Motor neuron (in vitro differentiated cells): ENCODE results near the gene UFSP1. TPM values are rescaled to one million over a fixed set of nuclear protein-coding genes. Genes with fewer than 3 reads are reported as not detected.

ENCODE experiments used
- ATAC-seq, 8 experiments: fragments of 200-7000 bp; cut with Tn5 transposase; replicated peaks in 6 of 8; 2 replicates each; pipeline ENCODE4 v1.8.0; 2021; ENCODE audit warnings: mild to moderate bottlenecking in 8 of 8, moderate library complexity in 8 of 8
- H3K27ac ChIP-seq, 2 donors: fragments of 250-450 bp; sonication (Bioruptor Pico); 2 replicates each; pipeline ENCODE4 v1.9.0; 2021; ENCODE audit warnings: antibody characterized with exemption in 2 of 2, mild to moderate bottlenecking in 2 of 2, moderate library complexity in 1 of 2
- H3K4me1 ChIP-seq, 2 donors: fragments of 250-450 bp; sonication (Bioruptor Pico); replicated peaks in 1 of 2; 2 replicates each; pipeline ENCODE4 v1.6.1; 2021; ENCODE audit warnings: antibody characterized with exemption in 2 of 2, mild to moderate bottlenecking in 2 of 2, moderate library complexity in 1 of 2
- H3K4me3 ChIP-seq, 5 donors: fragments of 250-450 bp; sonication (Bioruptor Pico); 2 replicates each; pipeline ENCODE4 v1.9.0; 2021; ENCODE audit warnings: antibody characterized with exemption in 5 of 5, mild to moderate bottlenecking in 5 of 5, moderate library complexity in 4 of 5
- WGBS, 10 experiments: fragments of 450-650 bp; shearing (Covaris generic); methylation state at CpG; one replicate each; pipeline ENCODE4 v1.0.0; 2022; 5-methylcytosine and 5-hydroxymethylcytosine counted together
- in situ Hi-C, 9 experiments: fragments of 400-800 bp; cut with MboI; loops; one replicate each; pipeline ENCODE4 v1.15.0; 2021; ENCODE audit warnings: low sequenced_read_pairs in 9 of 9, low pct_unique_long_range_greater_than_20kb in 2 of 9; ENCODE audit not compliant: unreplicated experiment in 9 of 9
- total RNA-seq, 8 experiments: library from RNA; unstranded; fragments of 300-600 nt; gene quantifications; 2 replicates each; pipeline versions ENCODE4 v1.2.3 to v1.2.4, GENCODE V29; 2022

The UFSP1 gene
- total RNA-seq, 8 experiments from 2014 or later = 2.4 to 5.2 (median 2.9) TPM

DNA sequence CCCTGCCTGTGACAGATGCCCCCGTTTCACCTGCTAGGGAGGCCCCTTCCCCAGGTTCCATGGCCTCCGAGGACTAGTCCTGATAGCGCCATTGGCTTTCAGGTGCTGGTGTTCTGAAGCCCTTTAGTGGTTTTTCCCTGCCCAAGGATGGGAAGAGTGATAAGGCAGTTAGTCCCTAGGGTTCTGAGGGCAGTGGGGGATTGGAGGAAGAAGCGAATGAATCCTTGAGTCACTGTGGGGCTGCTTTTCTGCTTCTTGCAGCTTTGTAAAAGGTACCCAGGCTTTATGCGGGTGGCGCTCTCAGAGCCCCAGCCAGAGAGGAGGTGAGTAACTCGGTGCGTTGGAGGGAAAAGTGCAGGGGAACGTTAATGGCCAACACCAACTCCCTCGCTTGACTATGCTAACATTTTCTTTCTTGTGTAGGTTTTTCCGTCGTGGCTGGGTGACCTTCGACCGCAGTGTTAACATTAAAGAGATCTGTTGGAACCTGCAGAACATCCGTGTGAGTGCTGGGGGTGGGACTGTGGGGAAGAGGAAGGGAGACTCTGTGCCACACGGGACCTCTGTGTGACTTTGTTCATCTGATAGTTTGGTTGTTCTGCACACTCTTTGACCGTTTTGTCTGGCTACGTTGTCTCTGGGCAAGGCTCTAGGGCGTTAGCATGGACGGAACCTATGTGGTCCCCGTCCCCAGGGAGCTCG lies 3.9 kb downstream of the UFSP1 start:
- H3K27ac ChIP-seq = no peak overlapping the region
- in situ Hi-C loops = loop anchor here in 2 of 9 experiments (25.0 kb wide), 3 partner anchors 177 to 402 kb away; partner anchors contain the start of gene NAT16 (in 1 of the 2)
- 70 to 100% (median 86%) methylated on average over 1 to 12 of the region's 22 CpGs; no CpG with 5 or more reads in 1 of the 10 experiments for WGBS, 10 experiments

GRCh38 chr7:100884736-100885439 lies 4.6 kb downstream of the UFSP1 start:
- H3K4me3 ChIP-seq = no peak overlapping the region
- WGBS, 10 experiments = 74 to 100% (median 97%) methylated on average over 2 to 13 of the region's 29 CpGs; no CpG with 5 or more reads in 4 of the 10 experiments
- in situ Hi-C loops = loop anchor here in 2 of 9 experiments (25.0 kb wide), 3 partner anchors 177 to 402 kb away; partner anchors contain the start of gene NAT16 (in 1 of the 2)
- ATAC-seq = no peak
- no peak overlapping the region for H3K27ac ChIP-seq
- H3K4me1 ChIP-seq = peaks cover 12 to 13% of the 10 kb centered on the region in 2 donors

More for the DNA sequence above, 3.9 kb downstream of the UFSP1 start:
- Histone ChIP-seq H3K4me1 (peaks cover 14 to 16% of the 10 kb centered on the region in 2 donors), H3K4me3 (no peak overlapping the region)
- no peak for ATAC-seq

DNA sequence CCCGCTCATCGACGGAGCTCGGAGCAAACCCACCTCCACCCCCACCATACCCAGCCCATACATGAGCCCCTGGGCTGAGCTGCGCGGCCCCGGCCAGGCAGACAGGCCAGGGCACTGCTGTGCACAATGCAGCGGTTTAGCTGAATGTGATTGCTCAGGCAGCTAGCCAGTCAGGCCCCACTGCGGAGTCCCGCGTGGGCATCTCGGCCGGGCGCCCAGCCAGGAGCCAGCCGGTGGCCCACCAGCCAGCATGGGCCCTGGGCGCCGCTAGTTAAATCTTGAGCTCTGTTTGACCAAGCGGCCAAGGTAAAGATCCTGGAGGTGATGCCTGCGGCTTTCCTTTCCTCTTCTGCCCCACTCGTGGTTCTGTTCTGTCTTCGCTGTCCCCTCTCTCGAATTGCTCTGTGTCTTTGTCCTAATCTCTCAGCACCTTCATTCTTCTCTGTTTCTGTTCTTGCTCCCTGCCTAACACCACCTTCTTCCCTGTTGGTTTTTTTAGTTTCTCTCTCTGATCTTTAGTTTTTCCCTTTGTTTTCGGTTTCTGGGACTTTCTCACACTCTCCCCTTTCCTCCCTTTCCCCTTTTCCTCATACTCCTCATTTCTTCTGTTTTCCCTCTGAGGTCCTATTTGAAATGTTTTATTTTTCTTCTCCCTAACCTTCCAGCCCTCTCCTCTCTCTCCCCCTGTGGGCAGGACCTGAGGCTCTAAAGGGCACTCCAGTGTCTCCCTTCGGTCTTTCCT lies 6.6 kb downstream of the UFSP1 start:
- H3K4me1 ChIP-seq = peaks cover 1 to 3% of the 10 kb centered on the region in 2 donors
- H3K27ac ChIP-seq = no peak overlapping the region
- no peak overlapping the region for H3K4me3 ChIP-seq
- in situ Hi-C loops = loop anchor here in 2 of 9 experiments (25.0 kb wide), 3 partner anchors 179 to 404 kb away; partner anchors contain the start of gene NAT16 (in 1 of the 2)
- ATAC-seq = no peak
- 64 to 100% (median 92%) methylated on average over 1 to 9 of the region's 24 CpGs; no CpG with 5 or more reads in 1 of the 10 experiments for WGBS, 10 experiments

- in situ Hi-C loops = loop anchor here in 2 of 9 experiments (25.0 kb wide), 3 partner anchors 180 to 405 kb away; partner anchors contain the start of gene NAT16 (in 1 of the 2)
- ATAC-seq = peak in 2 of 8 experiments; percentile 4 to 10
- 93 to 100% (median 100%) methylated on average over 1 to 5 of the region's 9 CpGs; no CpG with 5 or more reads in 5 of the 10 experiments for WGBS, 10 experiments
- H3K27ac ChIP-seq = no peak overlapping the region
- no peak overlapping the region for H3K4me3 ChIP-seq
- peaks cover 0 to 2% of the 10 kb centered on the region in 2 donors for H3K4me1 ChIP-seq
Measured at GRCh38 chr7:100882201-100882600, 7.3 kb downstream of the UFSP1 start.

- WGBS, 10 experiments = 80 to 100% (median 94%) methylated on average over 1 to 19 of the region's 20 CpGs; no CpG with 5 or more reads in 5 of the 10 experiments
- ATAC-seq = no peak
- in situ Hi-C loops = loop anchor here in 2 of 9 experiments (25.0 kb wide), 3 partner anchors 181 to 406 kb away; partner anchors contain the start of gene NAT16 (in 1 of the 2)
- Histone ChIP-seq H3K4me3 (no peak overlapping the region), H3K27ac (no peak overlapping the region), H3K4me1 (peaks cover 11 to 12% of the 10 kb centered on the region in 2 donors)
Measured at GRCh38 chr7:100881136-100881535, 8.4 kb downstream of the UFSP1 start.

- 50 to 100% (median 93%) methylated on average over 1 to 7 of the region's 7 CpGs; no CpG with 5 or more reads in 2 of the 10 experiments for WGBS, 10 experiments
- peak in 1 of 8 experiments; percentile 9 for ATAC-seq
- in situ Hi-C loops = loop anchor here in 2 of 9 experiments (25.0 kb wide), 3 partner anchors 182 to 407 kb away; partner anchors contain the start of gene NAT16 (in 1 of the 2)
- H3K4me1 ChIP-seq = peaks cover 14 to 15% of the 10 kb centered on the region in 2 donors
- no peak overlapping the region for H3K4me3 ChIP-seq
- no peak overlapping the region for H3K27ac ChIP-seq
Measured at GRCh38 chr7:100880645-100881044, 8.9 kb downstream of the UFSP1 start.

DNA sequence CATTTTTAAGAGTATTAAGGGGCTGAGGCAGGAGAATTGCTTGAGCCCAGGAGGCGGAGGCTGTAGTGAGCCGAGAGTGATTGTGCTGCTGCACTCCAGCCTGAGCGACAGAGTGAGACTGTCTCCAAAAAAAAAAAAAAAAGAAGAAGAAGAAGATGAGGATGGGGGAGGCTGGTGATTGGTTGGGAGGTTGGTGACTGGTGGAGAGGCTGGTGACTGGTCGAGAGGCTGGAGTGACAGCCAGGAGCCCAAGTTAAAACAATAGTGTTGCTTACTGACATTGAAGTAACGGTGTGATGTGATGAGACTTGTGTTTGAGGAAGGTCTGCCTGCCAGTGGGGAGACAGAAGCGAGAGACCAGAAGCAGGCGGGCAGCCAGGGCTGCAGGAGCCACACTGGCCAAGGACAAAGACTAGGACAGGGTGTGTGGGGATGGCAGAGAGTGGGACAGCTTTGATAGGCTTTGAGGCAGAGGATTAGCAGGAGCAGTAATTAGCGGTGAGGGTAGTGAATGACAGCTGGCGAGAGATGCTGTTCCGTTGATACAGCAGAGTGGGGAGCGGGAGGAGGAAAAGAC lies 9.7 kb downstream of the UFSP1 start:
- no peak for ATAC-seq
- H3K4me1 ChIP-seq = peaks cover 14 to 15% of the 10 kb centered on the region in 2 donors
- no peak overlapping the region for H3K4me3 ChIP-seq
- 68 to 100% (median 79%) methylated on average over 1 to 11 of the region's 11 CpGs; no CpG with 5 or more reads in 2 of the 10 experiments for WGBS, 10 experiments
- in situ Hi-C loops = loop anchor here in 2 of 9 experiments (25.0 kb wide), 3 partner anchors 183 to 408 kb away; partner anchors contain the start of gene NAT16 (in 1 of the 2)
- H3K27ac ChIP-seq = no peak overlapping the region

GRCh38 chr7:100878685-100879084 lies 10.8 kb downstream of the UFSP1 start:
- Histone ChIP-seq H3K4me3 (no peak overlapping the region), H3K27ac (no peak overlapping the region), H3K4me1 (peaks cover 15 to 19% of the 10 kb centered on the region in 2 donors)
- whole genome bisulfite sequencing, 10 experiments = 50 to 99% (median 89%) methylated on average over 2 to 6 of the region's 6 CpGs; no CpG with 5 or more reads in 2 of the 10 experiments
- in situ Hi-C loops = loop anchor here in 2 of 9 experiments (25.0 kb wide), 3 partner anchors 184 to 409 kb away; partner anchors contain the start of gene NAT16 (in 1 of the 2)
- ATAC-seq = no peak

DNA sequence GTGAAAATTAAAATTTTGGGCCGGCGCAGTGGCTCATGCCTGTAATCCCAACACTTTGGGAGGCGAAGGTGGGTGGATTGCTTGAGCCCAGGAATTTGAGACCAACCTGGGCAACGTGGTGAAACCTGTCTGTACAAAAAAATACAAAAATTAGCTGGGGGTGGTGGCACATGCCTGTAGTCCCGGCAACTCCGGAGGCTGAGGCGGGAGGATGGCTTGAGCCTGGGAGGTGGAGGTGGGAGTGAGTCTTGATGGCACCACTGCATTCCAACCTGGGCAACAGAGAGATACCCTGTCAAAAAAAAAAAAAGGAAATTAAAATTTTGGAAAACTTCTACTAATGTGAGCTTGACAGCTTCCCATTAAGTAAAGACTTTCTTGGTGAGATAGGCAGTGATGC lies 11.5 kb downstream of the UFSP1 start:
- Histone ChIP-seq H3K4me3 (no peak overlapping the region), H3K27ac (no peak overlapping the region), H3K4me1 (peaks cover 15 to 19% of the 10 kb centered on the region in 2 donors)
- no peak for ATAC-seq
- in situ Hi-C loops = loop anchor here in 2 of 9 experiments (25.0 kb wide), 3 partner anchors 184 to 409 kb away; partner anchors contain the start of gene NAT16 (in 1 of the 2)
- 68 to 100% (median 90%) methylated on average over 2 to 7 of the region's 7 CpGs; no CpG with 5 or more reads in 2 of the 10 experiments for WGBS, 10 experiments

DNA sequence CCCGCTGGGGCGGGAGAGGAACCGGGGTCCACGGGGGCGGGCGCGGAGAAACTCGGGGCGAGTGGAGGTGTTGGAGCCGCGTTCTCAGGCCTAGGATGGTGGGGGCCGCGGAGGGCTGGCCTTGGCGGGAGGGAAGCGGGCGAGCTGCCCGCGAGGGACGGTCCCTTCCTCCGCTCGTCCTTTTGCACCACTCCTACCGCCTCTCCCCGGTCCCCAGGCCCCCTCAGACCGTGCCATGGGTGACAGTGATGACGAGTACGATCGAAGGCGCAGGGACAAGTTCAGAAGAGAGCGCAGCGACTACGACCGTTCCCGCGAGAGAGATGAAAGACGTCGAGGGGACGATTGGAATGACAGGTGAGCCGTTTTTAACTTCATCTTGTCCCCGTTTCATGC lies 14.2 kb downstream of the UFSP1 start:
- Histone ChIP-seq H3K4me3 (peak overlapping the region; percentile 70 to 98 (median 91)), H3K27ac (peak overlapping the region; percentile 97 to 98), H3K4me1 (peaks cover 15 to 19% of the 10 kb centered on the region in 2 donors)
- peak; percentile 25 to 46 (median 36) for ATAC-seq
- in situ Hi-C loops = loop anchor here in 2 of 9 experiments (25.0 kb wide), 3 partner anchors 187 to 412 kb away; partner anchors contain the start of gene NAT16 (in 1 of the 2)
- WGBS, 10 experiments = 0% methylated on average over 2 to 7 of the region's 39 CpGs; no CpG with 5 or more reads in 6 of the 10 experiments

GRCh38 chr7:100874577-100875355 lies 14.7 kb downstream of the UFSP1 start, which contains the start of gene SRRT:
Gene SRRT, plus strand, starts transcription at chr7:100875103. Its CDS starts 488 bp downstream, at chr7:100875591.
- peaks cover 15 to 19% of the 10 kb centered on the region in 2 donors for H3K4me1 ChIP-seq
- peak; percentile 88 to 96 (median 94) for ATAC-seq
- in situ Hi-C loops = loop anchor here in 7 of 9 experiments (25.0 kb wide), 5 partner anchors 162 to 413 kb away; partner anchors contain the start of genes SPACDR (in 5 of the 7), EPO (in 4 of the 7), POP7 (in 4 of the 7) and NAT16 (in 1 of the 7)
- H3K4me3 ChIP-seq = peak within 1 kb of the TSS; percentile 70 to 98 (median 91)
- WGBS, 10 experiments = 0 to 17% (median 0%) methylated on average over 1 to 25 of the region's 79 CpGs; no CpG with 5 or more reads in 2 of the 10 experiments
- H3K27ac ChIP-seq = peak within 1 kb of the TSS; percentile 97 to 98
